GM12878 (cell line): Measurements from ENCODE around the gene GNB3. TPM values are rescaled to one million over a fixed set of nuclear protein-coding genes. Genes with fewer than 3 reads are reported as not detected.

Experiments used
- ATAC-seq: fragments of 200-7000 bp; cut with Tn5 transposase; 3 replicates; pipeline ENCODE4 v1.9.1; 2020; ENCODE audit warnings: mild to moderate bottlenecking, moderate library complexity
- BruUV-seq: library from RNA; stranded (reverse); fragments of 400-500 nt; replicated peaks from 2 replicates; lab custom pipeline; 2021; lab: Mats Ljungman, UMichigan
- CTCF ChIA-PET: fragments of 300-600 bp; sonication (Branson Sonifier 250); formaldehyde crosslinking; extraction: SDS; loops from one replicate; lab custom pipeline; 2021; ENCODE audit warnings: inconsistent platforms; lab: Yijun Ruan, JAX
- POLR2A ChIA-PET: fragments of 350-600 bp; formaldehyde crosslinking; extraction: SDS; loops from one replicate; lab custom pipeline; 2021; ENCODE audit warnings: inconsistent platforms; lab: Charles Lee
- RAD21 ChIA-PET: fragments of 300-600 bp; sonication (Branson Sonifier 250); formaldehyde crosslinking; loops from one replicate; lab custom pipeline; 2023; ENCODE audit warnings: antibody characterized with exemption; ENCODE audit not compliant: unreplicated experiment; lab: Charles Lee
- SMC1A ChIA-PET: fragments of 300-600 bp; sonication (Branson Sonifier 250); formaldehyde crosslinking; loops from one replicate; lab custom pipeline; 2023; ENCODE audit not compliant: unreplicated experiment, uncharacterized antibody; lab: Charles Lee
- DNase-seq: peaks from one replicate; pipeline ENCODE4 v3.0.0-alpha.2; 2011; ENCODE audit warnings: low read depth, low spot score
- FAIRE-seq: peaks from 3 replicates; lab custom pipeline; 2011; peaks lifted over from hg19 to GRCh38; lab: Jason Lieb, UNC
- H2AFZ ChIP-seq: 2 replicates; pipeline ENCODE4 v1.6.0; 2011; ENCODE audit warnings: low read depth, low read length, control low read depth; ENCODE audit not compliant: control insufficient read depth
- H3K27ac ChIP-seq: 2 replicates; pipeline ENCODE4 v1.5.1; 2011; ENCODE audit warnings: control low read depth; ENCODE audit not compliant: control insufficient read depth, insufficient read depth
- H3K27me3 ChIP-seq, 2 experiments: replicated peaks in 1 of 2; 2 replicates each; pipeline versions ENCODE4 v1.6.0 to v1.6.1; 2011; ENCODE audit warnings: low read length in 1 of 2; ENCODE audit not compliant: control insufficient read depth in 2 of 2, insufficient read depth in 2 of 2
- H3K36me3 ChIP-seq, 2 experiments: 2 replicates each; pipeline ENCODE4 v1.5.1; 2011; ENCODE audit warnings: low read length in 1 of 2; ENCODE audit not compliant: control insufficient read depth in 2 of 2, insufficient read depth in 2 of 2
- H3K4me1 ChIP-seq: 2 replicates; pipeline ENCODE4 v1.6.1; 2011; ENCODE audit warnings: mild to moderate bottlenecking, low read length, moderate library complexity, mixed read lengths; ENCODE audit not compliant: control insufficient read depth, insufficient read depth
- H3K4me2 ChIP-seq: 2 replicates; pipeline ENCODE4 v1.6.0; 2011; ENCODE audit warnings: control low read depth; ENCODE audit not compliant: control insufficient read depth, insufficient read depth
- H3K4me3 ChIP-seq: fragments of 200-600 bp; sonication (generic); 2 replicates; pipeline ENCODE4 v1.5.1; 2016
- H3K79me2 ChIP-seq: 2 replicates; pipeline ENCODE4 v1.6.0; 2011; ENCODE audit warnings: low read length; ENCODE audit not compliant: control insufficient read depth, insufficient read depth
- H3K9ac ChIP-seq: 2 replicates; pipeline ENCODE4 v1.8.0; 2011; ENCODE audit warnings: low read length, control low read depth, mixed read lengths; ENCODE audit not compliant: control insufficient read depth, insufficient read depth
- H3K9me3 ChIP-seq: replicated peaks from 3 replicates; pipeline ENCODE4 v1.5.1; 2011; ENCODE audit warnings: mild to moderate bottlenecking, low read length; ENCODE audit not compliant: control insufficient read depth, insufficient read depth
- H4K20me1 ChIP-seq: 2 replicates; pipeline ENCODE4 v1.6.0; 2011; ENCODE audit not compliant: control insufficient read depth, insufficient read depth
- CHD1 ChIP-seq: IDR thresholded peaks from 2 replicates; pipeline ENCODE4 v1.6.1; 2012; ENCODE audit warnings: low read depth, low read length, improper control_type of control experiment
- DPF2 ChIP-seq: fragments of 450-650 bp; IDR thresholded peaks from 2 replicates; pipeline ENCODE4 v1.6.1; 2017; ENCODE audit warnings: mild to moderate bottlenecking
- EGR1 ChIP-seq, 2 experiments: IDR thresholded peaks; 1 replicate in 1 of 2; 2 replicates in 1 of 2; pipeline ENCODE4 v1.6.1; 2011 to 2012; ENCODE audit warnings: low read depth in 2 of 2, low read length in 2 of 2, borderline replicate concordance in 1 of 2, mild to moderate bottlenecking in 1 of 2, moderate library complexity in 1 of 2
- GATAD2B ChIP-seq: fragments of 450-650 bp; conservative IDR thresholded peaks from 2 replicates; pipeline ENCODE4 v1.6.1; 2017; ENCODE audit warnings: low read depth, mild to moderate bottlenecking, moderate library complexity
- IKZF2 ChIP-seq, 2 experiments: fragments of 450-650 bp; IDR thresholded peaks; 2 replicates each; pipeline ENCODE4 v1.6.1; 2017; ENCODE audit warnings: mild to moderate bottlenecking in 2 of 2, moderate library complexity in 2 of 2
- NBN ChIP-seq: fragments of 450-650 bp; IDR thresholded peaks from 2 replicates; pipeline ENCODE4 v1.6.1; 2016
- SUZ12 ChIP-seq: fragments of 200-600 bp; sonication (generic); IDR thresholded peaks from one replicate; pipeline ENCODE4 v1.6.1; 2018; ENCODE audit warnings: antibody characterized with exemption, mild to moderate bottlenecking; ENCODE audit not compliant: unreplicated experiment
- ZNF622 ChIP-seq: fragments of 450-650 bp; IDR thresholded peaks from 2 replicates; pipeline ENCODE4 v1.6.1; 2017; ENCODE audit warnings: mild to moderate bottlenecking, inconsistent platforms
- WGBS: methylation state at CpG from one replicate; pipeline ENCODE4 v1.1.6; 2016; ENCODE audit warnings: low lambda C conversion rate; ENCODE audit not compliant: insufficient replicate concordance, insufficient coverage; ENCODE audit errors: missing lambda C conversion rate; 5-methylcytosine and 5-hydroxymethylcytosine counted together
- in situ Hi-C: fragments of 300-500 bp; cut with MboI; formaldehyde crosslinking; loops from 9 replicates; pipeline ENCODE4 v1.14.3; 2018; ENCODE audit warnings: mixed read lengths
- intact Hi-C: fragments of 100-400 bp; cut with micrococcal nuclease; formaldehyde crosslinking; loops from one replicate; pipeline ENCODE4 v1.14.2; 2022; ENCODE audit not compliant: unreplicated experiment
- polyA plus RNA-seq, 11 experiments: library from polyadenylated mRNA; depleted of rRNA in 4 of 11; unstranded in 6 of 11; stranded (reverse) in 5 of 11; fragments of >200 nt; fragmentation: Nextera tagmentation in 4 of 11; fragmentation: Illumina TruSeq in 1 of 11; extraction: Ambion mirVana in 4 of 11; extraction: Trizol in 1 of 11; gene quantifications; 1 replicate in 1 of 11; 2 replicates in 10 of 11; pipeline versions ENCODE4 v1.2.1 to v1.2.3, GENCODE V29; 2011 to 2016; ENCODE audit warnings: inconsistent platforms in 2 of 11, missing spikeins in 2 of 11, low read depth in 1 of 11
- total RNA-seq, 4 experiments: library from RNA; depleted of rRNA in 3 of 4; stranded (reverse); fragments of >200 nt in 3 of 4; fragmentation: Illumina TruSeq in 1 of 4; extraction: Trizol in 1 of 4; gene quantifications; 2 replicates each; pipeline versions ENCODE4 v1.2.1 to v1.2.3, GENCODE V29; 2013 to 2021

The GNB3 gene
- total and polyA plus RNA-seq, 10 of the 15 experiments (the other 5 are each of a cell fraction or from before 2014, with no cell fraction given), result 0.05 to 1.1 (median 0.36) TPM

DNA sequence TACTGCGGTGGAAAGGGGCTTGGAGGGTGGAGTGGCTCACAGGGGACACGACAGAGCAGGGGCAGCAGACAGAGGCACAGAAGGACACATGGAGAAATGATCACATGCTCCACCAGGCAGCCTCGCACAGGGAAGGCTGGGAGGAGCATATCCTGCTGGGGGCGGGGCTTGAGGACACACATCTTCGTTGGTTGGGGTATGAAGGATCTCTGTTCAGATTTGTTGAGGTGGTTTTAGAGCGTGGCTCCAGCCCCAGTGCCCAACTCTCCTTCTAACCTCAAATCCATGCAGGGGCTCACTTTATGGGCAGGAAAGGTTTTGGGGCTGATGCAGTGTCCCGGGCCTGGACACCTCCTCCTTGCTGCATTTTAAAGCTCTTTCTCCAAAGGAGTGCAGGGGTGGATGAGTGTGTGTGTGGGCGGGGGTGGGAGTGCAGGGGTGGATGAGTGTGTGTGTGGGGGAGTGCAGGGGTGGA lies 13.3 kb upstream of the GNB3 start:
- ATAC-seq, result no peak; the same call in 2 of the 3 replicates
- FAIRE-seq, result no peak

DNA sequence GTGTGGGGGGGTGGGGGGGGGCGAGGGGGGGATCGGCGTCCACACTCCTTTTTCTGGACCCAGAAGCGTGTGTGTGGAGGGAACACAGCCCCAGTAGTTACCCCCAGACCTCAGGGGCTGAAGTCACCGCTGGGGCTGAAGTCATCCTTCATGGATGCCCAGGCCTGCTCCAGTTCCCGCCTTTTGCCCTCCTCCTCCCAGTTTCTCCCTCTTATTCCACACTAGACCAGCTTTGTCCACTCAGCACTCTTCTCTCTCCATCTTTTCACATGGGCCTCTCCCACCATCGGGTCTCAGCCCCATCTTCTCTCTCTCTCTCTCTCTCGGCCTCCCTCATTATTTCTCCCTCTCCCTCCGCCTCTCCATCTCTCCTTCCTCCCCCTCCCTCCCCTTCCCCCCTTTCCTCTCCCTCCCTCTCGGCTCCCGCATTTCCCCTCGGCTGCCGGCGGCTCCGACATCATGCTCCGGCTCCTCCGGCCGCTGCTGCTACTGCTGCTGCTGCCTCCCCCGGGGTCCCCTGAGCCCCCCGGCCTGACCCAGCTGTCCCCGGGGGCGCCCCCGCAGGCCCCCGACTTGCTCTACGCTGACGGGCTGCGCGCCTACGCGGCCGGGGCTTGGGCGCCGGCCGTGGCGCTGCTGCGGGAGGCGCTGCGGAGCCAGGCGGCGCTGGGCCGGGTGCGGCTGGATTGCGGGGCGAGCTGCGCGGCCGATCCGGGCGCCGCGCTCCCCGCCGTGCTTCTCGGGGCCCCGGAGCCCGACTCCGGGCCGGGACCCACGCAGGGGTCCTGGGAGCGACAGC lies 12.5 kb upstream of the GNB3 start, which contains the start of gene P3H3:
TSS of gene P3H3 (plus strand) at position 426 of the 799 bp plus-strand sequence. CDS start at position 460, 34 bp downstream.
- FAIRE-seq, result no peak
- intact Hi-C loops (loop anchor here (5.0 kb wide), 1 partner anchor 91 kb away; no protein-coding TSS in a partner anchor), in situ Hi-C loops (loop anchor here (5.0 kb wide), 1 partner anchor 76 kb away; the partner anchor contains the start of gene MLF2)
- H3K36me3 ChIP-seq, result no peaks in the 10 kb centered on the region
- no peaks in the 10 kb centered on the region for H3K9me3 ChIP-seq
- H4K20me1 ChIP-seq, result no peaks in the 10 kb centered on the region
- peak within 1 kb of the TSS; percentile 74; the same call in 1 of the 2 replicates for H3K4me3 ChIP-seq
- no peaks in the 10 kb centered on the region for H3K79me2 ChIP-seq
- ChIA-PET RAD21 (interaction anchor here (0.7 to 4.2 kb wide), 5 partner anchors 24 to 75 kb away, joined by 3 to 25 read pairs (median 3); partner anchors contain the start of genes MLF2 and USP5), CTCF (interaction anchor here (2.3 to 5.1 kb wide), 2 partner anchors 44 to 75 kb away, joined by 9 to 71 read pairs; partner anchors contain the start of genes MLF2 and SPSB2), POLR2A (interaction anchor here (0.5 to 1.4 kb wide), 4 partner anchors 12 to 200 kb away, joined by 3 to 4 read pairs (median 3); no protein-coding TSS in a partner anchor), SMC1A (interaction anchor here (0.6 to 4.8 kb wide), 2 partner anchors 75 to 93 kb away, joined by 3 to 23 read pairs; partner anchors contain the start of gene MLF2)
- peaks cover 4% of the 10 kb centered on the region for H3K4me1 ChIP-seq
- no peak within 1 kb of the TSS for H3K9ac ChIP-seq
- WGBS, result under 1% methylated on average over 17 of the region's 60 CpGs
- ATAC-seq, result no peak
- peak within 1 kb of the TSS; percentile 68 for H2AFZ ChIP-seq
- H3K4me2 ChIP-seq, result peak within 1 kb of the TSS; percentile 95
- TF ChIP-seq DPF2 (peak; percentile 10; the same call in 1 of the 2 replicates), SUZ12 (peak; percentile 97), IKZF2 (IDR thresholded peaks at IDR 0.05) (no peak), CHD1 (no peak), NBN (no peak), GATAD2B (peak; percentile 30; the same call in 1 of the 2 replicates)
- BruUV-seq, result no TSS peak
- no peak for DNase-seq
- H3K27me3 ChIP-seq, result peaks cover 25 to 26% of the 10 kb centered on the region in 2 experiments
- H3K27ac ChIP-seq, result no peak within 1 kb of the TSS

More for the DNA sequence above, 13.3 kb upstream of the GNB3 start:
- peaks cover 25 to 30% of the 10 kb centered on the region in 2 experiments for H3K27me3 ChIP-seq
- H3K4me3 ChIP-seq, result no peak overlapping the region
- CTCF ChIA-PET, result interaction anchor here (3.3 to 5.1 kb wide), 2 partner anchors 51 to 74 kb away, joined by 13 to 71 read pairs; partner anchors contain the start of gene MLF2
- no peak for TF ChIP-seq ZNF622
- TF ChIP-seq EGR1 (IDR thresholded peaks at IDR 0.05; ENCODE audit: borderline replicate concordance in 1 of 2, low read depth in 2 of 2, low read length in 2 of 2), result peak in 1 of 2 experiments; percentile 38; a peak in 1 of 3 replicates
- BruUV-seq, result no TSS peak
- POLR2A ChIA-PET, result no interaction called here
- in situ Hi-C loops, result loop anchor here (5.0 kb wide), 1 partner anchor 75 kb away; the partner anchor contains the start of gene MLF2
- peaks cover 4% of the 10 kb centered on the region for H3K4me1 ChIP-seq
- H3K36me3 ChIP-seq, result no peaks in the 10 kb centered on the region
- intact Hi-C loops, result loop anchor here (5.0 kb wide), 1 partner anchor 90 kb away; no protein-coding TSS in a partner anchor
- no peaks in the 10 kb centered on the region for H4K20me1 ChIP-seq
- no peaks in the 10 kb centered on the region for H3K79me2 ChIP-seq
- RAD21 ChIA-PET, result interaction anchor here (4.2 kb wide), 1 partner anchor 74 kb away, joined by 25 read pairs; the partner anchor contains the start of gene MLF2
- no peak overlapping the region for H3K4me2 ChIP-seq
- H2AFZ ChIP-seq, result no peak overlapping the region
- SMC1A ChIA-PET, result interaction anchor here (4.8 kb wide), 1 partner anchor 74 kb away, joined by 23 read pairs; the partner anchor contains the start of gene MLF2
- DNase-seq, result no peak
- 11% methylated on average over 8 of the region's 8 CpGs for WGBS
- H3K9ac ChIP-seq, result no peak overlapping the region
- H3K27ac ChIP-seq, result no peak overlapping the region
- H3K9me3 ChIP-seq, result no peaks in the 10 kb centered on the region
